Sigmoid colon (tissue), 4 donors: ENCODE measurements around the gene SNX12.

Experiments
- EP300 ChIP-seq, 4 donors: sonication (generic); formaldehyde crosslinking; IDR thresholded peaks; one replicate each; pipeline ENCODE4 v1.6.1; 2017; ENCODE audit warnings: antibody characterized with exemption in 4 of 4
- POLR2AphosphoS5 ChIP-seq, 4 donors: sonication (generic); formaldehyde crosslinking; IDR thresholded peaks; one replicate each; pipeline ENCODE4 v1.6.1; 2017; ENCODE audit warnings: antibody characterized with exemption in 4 of 4

GRCh38 chrX:71091263-71091662, 23.1 kb upstream of the SNX12 start:
- TF ChIP-seq POLR2AphosphoS5 (IDR thresholded peaks at IDR 0.05) = no peak
- TF ChIP-seq EP300 (IDR thresholded peaks at IDR 0.05) = no peak
